Measurements from ENCODE around the gene SEMA5A. TPM values are rescaled to one million over a fixed set of nuclear protein-coding genes. Genes with fewer than 3 reads are reported as not detected.

Gene SEMA5A
- total RNA-seq, 1 experiment from 2014 or later: not detected

GRCh38 chr5:9265441-9266287 lies 280.2 kb downstream of the SEMA5A start:
- DNase-seq: peak in 1 of 2 experiments; percentile 2
- Histone ChIP-seq H3K36me3 (no peaks in the 10 kb centered on the region), H3K9me3 (replicated peaks) (no peaks in the 10 kb centered on the region), H3K27ac (no peak overlapping the region), H3K4me1 (no peaks in the 10 kb centered on the region), H3K27me3 (no peaks in the 10 kb centered on the region), H3K4me3 (no peak overlapping the region)

- no peak overlapping the region for H3K27ac ChIP-seq
- H3K36me3 ChIP-seq: no peaks in the 10 kb centered on the region
- H3K9me3 ChIP-seq (replicated peaks): no peaks in the 10 kb centered on the region
Measured at GRCh38 chr5:9264301-9264700, 281.6 kb downstream of the SEMA5A start.

GRCh38 chr5:9263656-9264055 lies 282.2 kb downstream of the SEMA5A start:
- no peak for DNase-seq
- H3K9me3 ChIP-seq (replicated peaks): no peaks in the 10 kb centered on the region
- H3K36me3 ChIP-seq: no peaks in the 10 kb centered on the region
- no peak overlapping the region for H3K27ac ChIP-seq
- H3K4me1 ChIP-seq: no peaks in the 10 kb centered on the region
- no peaks in the 10 kb centered on the region for H3K27me3 ChIP-seq
- no peak overlapping the region for H3K4me3 ChIP-seq

More at GRCh38 chr5:9264301-9264700, 281.6 kb downstream of the SEMA5A start:
- no peak for DNase-seq
- H3K4me3 ChIP-seq: no peak overlapping the region
- no peaks in the 10 kb centered on the region for H3K4me1 ChIP-seq
- H3K27me3 ChIP-seq: no peaks in the 10 kb centered on the region

GRCh38 chr5:9251379-9251980 lies 294.4 kb downstream of the SEMA5A start:
- Histone ChIP-seq H3K4me3 (no peak overlapping the region), H3K27ac (no peak overlapping the region), H3K9me3 (replicated peaks) (no peaks in the 10 kb centered on the region), H3K27me3 (no peaks in the 10 kb centered on the region), H3K36me3 (no peaks in the 10 kb centered on the region), H3K4me1 (no peaks in the 10 kb centered on the region)
- no peak for DNase-seq

GRCh38 chr5:9249231-9249630 lies 296.6 kb downstream of the SEMA5A start:
- H3K27ac ChIP-seq: no peak overlapping the region
- no peaks in the 10 kb centered on the region for H3K36me3 ChIP-seq
- no peak for DNase-seq
- no peaks in the 10 kb centered on the region for H3K9me3 ChIP-seq (replicated peaks)
- no peaks in the 10 kb centered on the region for H3K4me1 ChIP-seq
- no peaks in the 10 kb centered on the region for H3K27me3 ChIP-seq
- H3K4me3 ChIP-seq: no peak overlapping the region

GRCh38 chr5:9245071-9245470 lies 300.8 kb downstream of the SEMA5A start:
- H3K4me1 ChIP-seq: no peaks in the 10 kb centered on the region
- H3K9me3 ChIP-seq (replicated peaks): no peaks in the 10 kb centered on the region
- H3K4me3 ChIP-seq: no peak overlapping the region
- no peaks in the 10 kb centered on the region for H3K27me3 ChIP-seq
- DNase-seq: no peak
- H3K27ac ChIP-seq: no peak overlapping the region
- no peaks in the 10 kb centered on the region for H3K36me3 ChIP-seq

- H3K9me3 ChIP-seq (replicated peaks): no peaks in the 10 kb centered on the region
- H3K27me3 ChIP-seq: no peaks in the 10 kb centered on the region
- no peak overlapping the region for H3K27ac ChIP-seq
- no peak overlapping the region for H3K4me3 ChIP-seq
- no peak for DNase-seq
- H3K36me3 ChIP-seq: no peaks in the 10 kb centered on the region
- no peaks in the 10 kb centered on the region for H3K4me1 ChIP-seq
Measured at GRCh38 chr5:9244417-9244816, 301.5 kb downstream of the SEMA5A start.

- H3K9me3 ChIP-seq (replicated peaks): no peaks in the 10 kb centered on the region
- H3K36me3 ChIP-seq: no peaks in the 10 kb centered on the region
- H3K27ac ChIP-seq: no peak overlapping the region
- no peak overlapping the region for H3K4me3 ChIP-seq
- no peaks in the 10 kb centered on the region for H3K27me3 ChIP-seq
- no peak for DNase-seq
- H3K4me1 ChIP-seq: no peaks in the 10 kb centered on the region
Measured at GRCh38 chr5:9241479-9242305, 304.2 kb downstream of the SEMA5A start.

GRCh38 chr5:9240431-9240830 lies 305.4 kb downstream of the SEMA5A start:
- no peak overlapping the region for H3K27ac ChIP-seq
- H3K27me3 ChIP-seq: no peaks in the 10 kb centered on the region
- no peak overlapping the region for H3K4me3 ChIP-seq
- DNase-seq: no peak
- H3K4me1 ChIP-seq: no peaks in the 10 kb centered on the region
- H3K9me3 ChIP-seq (replicated peaks): no peaks in the 10 kb centered on the region
- no peaks in the 10 kb centered on the region for H3K36me3 ChIP-seq

- Histone ChIP-seq H3K4me1 (no peaks in the 10 kb centered on the region), H3K9me3 (replicated peaks) (no peaks in the 10 kb centered on the region), H3K27ac (no peak overlapping the region), H3K4me3 (no peak overlapping the region), H3K36me3 (no peaks in the 10 kb centered on the region), H3K27me3 (no peaks in the 10 kb centered on the region)
- DNase-seq: no peak
Measured at GRCh38 chr5:9239626-9240025, 306.2 kb downstream of the SEMA5A start.

GRCh38 chr5:9239071-9239470 lies 306.8 kb downstream of the SEMA5A start:
- Histone ChIP-seq H3K27me3 (no peaks in the 10 kb centered on the region), H3K4me3 (no peak overlapping the region), H3K36me3 (no peaks in the 10 kb centered on the region), H3K27ac (no peak overlapping the region), H3K9me3 (replicated peaks) (no peaks in the 10 kb centered on the region), H3K4me1 (no peaks in the 10 kb centered on the region)
- DNase-seq: no peak

GRCh38 chr5:9233712-9234111 lies 312.2 kb downstream of the SEMA5A start:
- Histone ChIP-seq H3K9me3 (replicated peaks) (no peaks in the 10 kb centered on the region), H3K36me3 (no peaks in the 10 kb centered on the region), H3K4me1 (no peaks in the 10 kb centered on the region), H3K27ac (no peak overlapping the region), H3K27me3 (no peaks in the 10 kb centered on the region), H3K4me3 (no peak overlapping the region)
- no peak for DNase-seq

GRCh38 chr5:9233035-9233434 lies 312.8 kb downstream of the SEMA5A start:
- H3K27me3 ChIP-seq: no peaks in the 10 kb centered on the region
- no peak overlapping the region for H3K27ac ChIP-seq
- H3K9me3 ChIP-seq (replicated peaks): no peaks in the 10 kb centered on the region
- H3K36me3 ChIP-seq: no peaks in the 10 kb centered on the region
- H3K4me1 ChIP-seq: no peaks in the 10 kb centered on the region
- no peak for DNase-seq
- H3K4me3 ChIP-seq: no peak overlapping the region

- no peaks in the 10 kb centered on the region for H3K9me3 ChIP-seq (replicated peaks)
- H3K27ac ChIP-seq: no peak overlapping the region
- H3K36me3 ChIP-seq: no peaks in the 10 kb centered on the region
- no peaks in the 10 kb centered on the region for H3K27me3 ChIP-seq
- no peak overlapping the region for H3K4me3 ChIP-seq
- H3K4me1 ChIP-seq: no peaks in the 10 kb centered on the region
- DNase-seq: no peak
Measured at GRCh38 chr5:9231842-9232241, 314.0 kb downstream of the SEMA5A start.

GRCh38 chr5:9230355-9230754 lies 315.5 kb downstream of the SEMA5A start:
- no peaks in the 10 kb centered on the region for H3K4me1 ChIP-seq
- no peak for DNase-seq
- H3K36me3 ChIP-seq: no peaks in the 10 kb centered on the region
- H3K27ac ChIP-seq: no peak overlapping the region
- no peaks in the 10 kb centered on the region for H3K27me3 ChIP-seq
- no peaks in the 10 kb centered on the region for H3K9me3 ChIP-seq (replicated peaks)
- H3K4me3 ChIP-seq: no peak overlapping the region
